HG02870 (cell line): ENCODE data around the gene ATR.
"Not testable (repeated sequence)": the region's sequence is repeated elsewhere in the genome, so short reads cannot be mapped to it uniquely, and the experiment has no call there.

Experiments
- ATAC-seq: cut with Tn5 transposase; IDR thresholded peaks from one replicate; pipeline ENCODE4 v1.9.1; 2021; ENCODE audit warnings: mild to moderate bottlenecking, moderate library complexity; ENCODE audit not compliant: unreplicated experiment

Gene ATR

DNA sequence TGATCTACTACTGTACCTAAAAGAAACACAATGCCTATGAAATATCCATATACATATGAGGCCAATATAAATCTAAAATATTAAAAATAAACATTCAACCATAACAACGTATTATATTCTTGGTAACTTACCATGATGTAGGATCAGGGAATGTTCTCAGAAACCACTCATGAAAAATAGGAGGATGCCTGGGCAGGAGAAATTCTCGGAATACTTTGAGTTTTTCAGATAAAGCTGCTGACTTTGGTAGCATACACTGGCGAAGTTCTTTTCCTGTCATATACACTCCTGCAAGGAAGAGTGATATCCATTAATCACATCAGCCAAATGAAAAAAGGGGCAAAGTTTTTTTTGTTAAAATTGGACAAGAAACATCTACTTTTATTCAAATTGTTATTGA, 119.4 kb downstream of the ATR start:
- no peak for ATAC-seq

DNA sequence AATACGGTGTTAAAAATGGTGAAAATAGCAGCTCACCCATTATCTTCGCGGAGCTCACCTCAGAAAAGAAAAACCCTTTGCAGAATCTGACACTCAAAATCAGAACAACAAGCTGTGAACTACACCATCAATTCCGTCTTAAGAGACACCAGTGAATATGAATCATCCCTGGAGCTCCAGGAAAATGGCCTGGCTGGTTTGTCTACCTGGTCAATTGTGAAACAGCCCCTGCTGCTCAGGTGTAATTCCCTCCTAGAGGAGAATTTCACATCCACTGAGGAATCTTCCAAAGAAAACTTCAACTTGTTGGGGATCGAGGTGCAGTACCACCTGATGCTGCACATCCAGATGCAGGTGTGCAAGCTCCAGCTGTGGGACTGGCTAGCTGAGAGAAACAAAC, 127.7 kb downstream of the ATR start:
- no peak for ATAC-seq

DNA sequence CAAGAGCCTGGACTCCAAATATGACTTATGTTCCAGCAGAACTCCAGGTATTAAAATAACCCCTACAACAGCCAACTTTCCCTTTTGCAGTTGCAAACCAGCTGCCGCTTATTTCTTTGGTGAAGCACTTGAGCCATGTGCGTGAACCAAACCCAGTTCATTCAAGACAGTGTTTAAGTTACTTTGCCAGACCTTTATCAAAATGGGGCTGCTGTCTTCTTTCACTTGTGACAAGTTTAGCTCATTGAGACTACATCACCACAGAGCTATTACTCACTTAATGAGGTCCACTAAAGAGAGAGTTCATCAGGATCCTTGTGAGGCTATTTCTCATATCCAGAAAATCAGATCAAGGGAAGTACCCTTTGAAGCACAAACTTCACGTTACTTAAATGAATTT, 128.3 kb downstream of the ATR start:
- no peak for ATAC-seq

DNA sequence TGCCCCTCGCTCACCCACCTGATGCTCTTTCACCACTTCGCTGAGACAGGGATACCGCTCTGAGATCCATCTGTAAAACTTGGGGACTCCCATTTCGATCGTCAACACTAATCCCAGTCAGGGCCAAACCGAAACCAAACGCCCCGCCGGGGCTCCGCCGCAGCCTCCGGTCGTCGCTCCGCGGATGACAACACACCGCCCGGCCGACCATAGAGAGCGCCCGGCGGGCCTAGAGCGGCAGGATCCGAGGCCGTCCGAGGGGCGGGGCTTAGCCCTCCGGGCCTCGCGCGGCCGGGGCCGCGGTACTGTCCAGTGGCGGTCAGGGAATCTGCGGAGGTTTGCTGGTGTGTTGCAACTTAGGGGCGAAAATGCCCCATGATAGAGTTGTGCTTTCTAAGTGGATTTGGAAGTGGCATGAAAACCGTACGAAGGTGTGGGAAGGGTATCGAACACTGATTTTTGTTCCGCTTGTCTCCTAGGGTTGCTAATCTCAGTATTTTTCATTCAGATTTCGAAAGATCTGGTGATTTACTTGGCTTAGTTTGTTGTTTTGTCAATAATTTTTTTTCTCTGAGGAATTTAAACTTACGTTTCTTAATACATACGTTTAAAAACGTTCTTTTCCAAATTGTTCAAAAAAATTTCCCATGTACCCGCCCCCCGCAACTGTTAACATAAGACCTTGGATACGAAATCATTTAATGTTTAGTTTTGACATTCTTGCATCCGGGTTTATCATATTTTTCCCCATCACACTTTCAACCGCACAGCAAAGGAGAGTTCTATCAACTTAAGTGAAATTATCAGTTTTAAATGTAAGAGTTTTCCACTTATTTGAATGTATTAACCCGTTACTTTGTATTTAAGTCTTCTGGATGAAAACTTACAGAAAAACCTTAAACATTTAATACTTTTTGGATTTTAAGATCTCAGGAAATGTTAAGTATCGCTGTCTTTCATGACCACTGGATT, 130.4 kb downstream of the ATR start, which contains the start of gene XRN1:
XRN1 (minus strand) TSS at position 186 of the 972 bp plus-strand sequence; CDS start at position 93, 93 bp downstream.
- peak; percentile 80 for ATAC-seq

DNA sequence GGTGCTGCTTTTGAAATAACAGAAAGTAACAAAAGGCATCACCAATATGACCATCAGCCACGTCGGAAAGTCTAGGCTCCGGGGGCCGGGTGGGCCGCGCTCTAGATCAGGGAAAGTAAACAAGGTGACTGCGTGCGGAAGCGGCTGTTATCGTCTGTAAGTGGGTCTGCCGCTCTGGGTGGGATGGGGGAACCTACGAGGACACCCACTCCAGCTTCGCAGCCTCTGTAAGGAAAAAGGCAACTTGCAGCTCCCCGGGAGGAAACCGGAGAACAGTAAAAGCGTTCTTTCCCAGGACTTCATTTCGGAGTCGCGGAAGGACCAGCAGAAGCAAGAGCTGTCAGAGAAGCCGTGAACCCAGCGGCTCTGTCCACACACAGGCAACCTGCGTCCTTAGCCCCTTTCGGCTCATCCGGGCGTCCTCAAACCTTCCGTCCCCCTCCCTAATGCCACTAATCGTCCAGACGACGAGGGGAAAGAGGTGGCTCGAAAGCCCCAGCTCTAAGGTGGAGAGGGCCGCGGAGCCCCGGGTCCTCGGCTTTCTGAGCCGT, 131.2 kb downstream of the ATR start:
- ATAC-seq: peak; percentile 28

DNA sequence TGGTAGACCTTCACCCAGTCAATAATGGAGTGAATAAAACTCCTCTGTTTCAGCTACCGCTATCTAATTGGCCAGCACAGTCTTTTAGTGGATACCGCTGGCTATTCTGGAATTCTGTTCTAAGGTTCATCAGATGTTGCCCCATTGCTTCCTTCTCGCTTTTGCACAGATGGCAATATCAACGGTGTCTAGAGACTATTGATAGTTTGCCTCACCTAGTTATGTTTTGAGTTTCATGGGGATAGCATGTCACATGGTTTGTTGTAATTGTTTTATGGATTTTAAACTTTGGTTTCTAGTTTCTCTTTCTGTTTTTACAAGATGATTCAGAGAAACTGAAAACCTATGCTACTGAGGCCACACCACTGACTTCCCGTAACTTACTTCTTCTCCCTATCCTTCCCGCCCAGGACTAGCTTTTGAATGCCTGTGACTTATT, 132.7 kb downstream of the ATR start:
- peak; percentile 53 for ATAC-seq

DNA sequence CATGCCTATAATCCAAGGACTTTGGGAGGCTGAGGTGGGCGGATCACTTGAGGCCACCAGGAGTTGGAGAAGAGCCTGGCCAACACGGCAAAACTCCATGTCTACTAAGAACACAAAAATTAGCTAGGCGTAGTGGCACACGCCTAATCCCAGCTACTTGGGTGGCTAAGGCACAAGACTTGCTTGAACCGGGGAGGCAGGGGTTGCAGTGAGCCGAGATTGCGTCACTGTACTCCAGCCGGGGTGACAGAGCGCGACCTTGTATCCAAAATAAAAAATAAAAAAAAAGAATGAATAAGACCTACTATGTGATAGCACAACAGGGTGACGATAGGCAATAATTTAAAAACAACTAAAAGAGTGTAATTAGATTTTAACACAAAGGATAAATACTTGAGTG, 134.2 kb downstream of the ATR start:
- no peak for ATAC-seq

DNA sequence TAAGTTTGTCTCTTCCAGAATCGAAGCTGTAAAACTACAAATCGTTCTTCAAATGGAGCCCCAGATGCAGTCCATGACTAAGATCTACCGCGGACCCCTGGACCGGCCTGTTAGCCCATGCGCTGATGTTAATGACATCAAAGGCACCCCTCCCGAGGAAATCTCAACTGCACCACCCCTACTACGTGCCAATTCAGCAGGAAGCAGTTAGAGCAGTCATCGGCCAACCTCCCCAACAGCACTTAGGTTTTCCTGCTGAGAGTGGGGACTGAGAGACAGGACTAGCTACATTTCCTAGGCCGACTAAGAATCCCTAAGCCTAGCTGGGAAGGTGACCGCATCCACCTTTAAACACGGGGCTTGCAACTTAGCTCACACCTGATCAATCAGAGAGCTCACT, 135.5 kb downstream of the ATR start:
- not testable (repeated sequence) for ATAC-seq

DNA sequence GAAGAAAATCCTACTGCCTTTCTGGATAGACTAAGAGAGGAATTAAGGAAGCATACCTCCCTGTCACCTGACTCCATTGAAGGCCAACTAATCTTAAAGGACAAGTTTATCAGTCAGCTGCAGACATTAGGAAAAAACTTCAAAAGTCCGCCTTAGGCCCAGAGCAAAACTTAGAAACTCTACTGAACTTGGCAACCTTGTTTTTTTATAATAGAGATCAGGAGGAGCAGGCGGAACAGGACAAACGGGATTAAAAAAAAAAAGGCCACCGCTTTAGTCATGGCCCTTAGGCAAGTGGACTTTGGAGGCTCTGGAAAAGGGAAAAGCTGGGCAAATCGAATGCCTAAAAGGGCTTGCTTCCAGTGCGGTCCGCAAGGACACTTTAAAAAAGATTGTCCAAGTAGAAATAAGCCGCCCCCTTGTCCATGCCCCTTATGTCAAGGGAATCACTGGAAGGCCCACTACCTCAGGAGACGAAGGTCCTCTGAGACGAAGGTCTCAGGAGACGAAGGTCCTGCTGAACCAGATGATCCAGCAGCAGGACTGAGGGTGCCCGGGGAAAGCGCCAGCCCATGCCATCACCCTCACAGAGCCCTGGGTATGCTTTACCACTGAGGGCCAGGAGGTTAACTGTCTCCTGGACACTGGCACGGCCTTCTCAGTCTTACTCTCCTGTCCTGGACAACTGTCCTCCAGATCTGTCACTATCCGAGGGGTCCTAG, 138.9 kb downstream of the ATR start:
- ATAC-seq: not testable (repeated sequence)

DNA sequence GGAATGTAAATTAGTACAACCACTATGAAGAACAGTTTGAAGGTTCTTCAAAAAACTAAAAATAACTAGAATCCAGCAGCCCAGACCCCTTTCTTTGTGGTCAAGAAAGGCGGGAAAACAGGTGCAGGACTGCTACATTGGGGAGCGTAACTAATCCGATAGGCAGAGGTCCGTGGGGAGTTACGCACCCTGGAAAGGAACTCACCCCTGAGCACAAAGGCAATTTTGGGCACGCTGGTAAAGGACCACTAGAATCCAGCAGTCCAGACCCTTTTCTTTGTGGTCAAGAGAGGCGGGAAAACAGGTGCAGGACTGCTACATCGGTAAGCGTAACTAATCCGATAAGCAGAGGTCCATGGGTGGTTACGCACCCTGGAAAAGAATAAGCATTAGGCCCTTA, 140.4 kb downstream of the ATR start:
- ATAC-seq: not testable (repeated sequence)

DNA sequence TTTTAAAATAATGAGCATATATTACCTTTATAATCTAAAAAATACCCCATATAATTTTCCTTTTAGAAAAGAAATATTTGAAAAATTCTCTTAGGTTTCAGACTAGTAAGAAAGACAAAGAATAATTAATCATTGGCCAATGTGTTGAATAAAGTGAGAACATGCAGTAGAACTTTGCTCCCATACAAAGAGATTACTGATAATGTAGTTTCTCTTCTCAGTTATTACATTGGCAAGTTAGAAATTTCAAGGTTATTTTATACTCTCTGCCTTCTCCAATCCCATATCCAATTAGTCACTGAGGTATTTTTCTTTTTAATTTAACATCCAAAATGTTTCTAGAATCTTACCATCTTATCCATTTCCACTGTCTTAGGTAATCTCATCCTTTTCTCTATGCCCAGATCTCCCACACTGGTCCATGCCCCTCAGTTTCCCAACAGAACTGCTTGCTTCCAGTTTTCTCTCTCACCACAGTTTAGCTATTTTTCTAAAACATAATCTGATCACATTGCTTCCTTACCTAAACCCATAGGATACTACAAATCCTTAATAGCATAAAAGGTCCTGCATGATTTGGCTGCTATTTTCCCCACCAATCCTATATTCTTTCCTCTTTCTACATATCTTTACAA, 141.5 kb downstream of the ATR start:
- no peak for ATAC-seq

DNA sequence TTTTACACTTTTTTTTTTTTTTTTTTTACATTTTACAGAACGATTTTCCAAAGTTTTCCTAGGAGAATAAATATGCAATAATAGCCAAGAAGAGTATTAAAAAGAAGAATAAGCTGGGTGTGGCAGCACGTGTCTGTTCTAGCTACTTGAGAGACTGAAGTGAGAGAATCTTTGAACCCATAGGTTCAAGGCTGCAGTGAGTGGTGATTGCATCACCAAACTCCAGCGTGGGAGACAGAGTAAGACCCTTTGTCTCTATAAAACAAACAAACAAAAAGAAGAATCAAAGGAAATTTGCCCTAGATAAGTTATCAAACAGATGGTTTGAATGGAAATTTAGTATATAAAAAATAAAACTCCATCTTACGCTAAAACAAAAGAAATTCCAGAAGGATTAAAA, 144.0 kb downstream of the ATR start:
- ATAC-seq: no peak

DNA sequence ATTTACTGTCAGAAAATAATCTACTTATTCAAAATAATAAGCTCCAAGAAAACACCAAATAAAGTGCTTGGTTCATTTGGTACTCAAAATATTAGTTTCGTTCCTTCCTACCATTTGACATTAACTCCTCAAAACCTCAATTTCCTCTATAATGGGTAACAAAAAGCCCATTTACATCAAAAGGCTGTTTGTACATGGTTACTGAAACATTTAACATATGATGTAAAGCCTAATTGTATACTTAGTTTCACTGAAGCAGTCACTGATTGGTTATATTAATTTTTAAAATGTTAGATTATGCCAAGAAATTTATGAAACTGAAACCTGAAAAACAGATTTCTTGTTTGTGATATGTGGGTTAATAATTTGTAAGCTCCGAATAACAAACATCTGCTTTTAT, 145.4 kb downstream of the ATR start:
- no peak for ATAC-seq

DNA sequence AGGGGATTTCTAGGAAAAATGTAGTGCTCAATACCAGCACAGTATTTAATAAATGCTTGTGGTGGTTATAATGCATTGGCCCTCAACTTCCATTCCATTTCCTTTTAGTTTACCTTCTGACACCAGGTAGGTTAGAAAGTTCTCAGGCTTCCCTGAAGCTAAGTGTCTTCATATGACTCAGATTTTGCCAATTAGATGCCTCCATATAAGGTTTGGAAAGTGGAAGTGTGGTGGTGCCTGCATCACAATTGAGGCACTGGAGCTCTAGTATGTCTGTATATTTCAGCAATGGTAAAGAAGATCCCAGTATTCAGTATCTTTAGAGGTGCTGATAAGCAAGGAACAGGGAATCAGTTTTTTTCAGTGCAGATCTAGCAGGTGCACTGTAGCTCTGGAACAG, 149.0 kb downstream of the ATR start:
- no peak for ATAC-seq

DNA sequence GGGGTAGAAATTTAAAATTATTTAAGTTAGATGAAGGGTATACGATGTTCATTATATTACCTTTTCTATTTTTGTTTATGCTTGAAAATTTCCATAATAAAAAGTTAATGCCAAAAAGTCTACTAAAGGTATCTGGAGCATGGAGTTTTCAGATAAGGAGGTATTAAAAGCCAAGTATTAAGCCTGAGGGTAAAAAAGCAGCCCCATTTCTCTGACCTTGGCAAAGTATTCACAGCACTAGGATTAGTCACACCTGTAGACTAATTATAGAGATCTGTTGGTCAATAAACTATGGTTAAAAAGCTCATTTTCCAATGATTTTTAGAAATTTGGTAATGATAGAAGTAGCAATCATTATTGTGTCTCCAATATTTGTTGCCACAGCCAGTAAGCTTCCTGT, 153.8 kb downstream of the ATR start:
- ATAC-seq: no peak

DNA sequence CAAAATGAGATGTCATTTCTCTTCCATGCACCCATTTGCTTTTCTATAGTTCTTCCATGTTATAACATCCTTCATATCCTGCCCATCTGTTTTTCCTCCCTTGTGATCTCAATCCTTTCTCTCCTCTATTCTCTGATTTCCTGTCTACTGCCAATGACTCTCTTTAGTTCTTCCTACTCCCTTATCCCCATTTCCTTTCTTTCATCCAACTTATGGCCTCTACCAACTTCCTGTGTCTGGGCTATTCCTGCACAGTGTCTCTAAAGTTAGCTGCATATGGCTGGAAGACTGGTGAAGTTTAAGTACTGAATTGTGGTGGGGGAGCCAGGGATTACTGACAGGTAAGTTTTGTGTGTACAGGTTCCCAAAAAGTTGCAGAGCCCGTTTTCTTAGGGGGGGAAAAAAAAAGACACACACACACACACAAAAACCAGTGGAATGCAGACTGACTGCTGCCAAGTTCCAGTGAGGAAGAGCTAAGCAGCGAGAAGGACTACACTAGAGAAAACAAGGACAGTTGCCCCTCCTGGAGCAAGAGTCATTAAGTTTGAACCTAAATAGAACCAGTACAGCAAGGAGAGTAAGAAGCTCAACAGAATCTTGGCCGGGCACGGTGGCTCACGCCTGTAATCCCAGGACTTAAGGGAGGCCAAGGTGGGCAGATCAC, 159.5 kb downstream of the ATR start:
- no peak for ATAC-seq

DNA sequence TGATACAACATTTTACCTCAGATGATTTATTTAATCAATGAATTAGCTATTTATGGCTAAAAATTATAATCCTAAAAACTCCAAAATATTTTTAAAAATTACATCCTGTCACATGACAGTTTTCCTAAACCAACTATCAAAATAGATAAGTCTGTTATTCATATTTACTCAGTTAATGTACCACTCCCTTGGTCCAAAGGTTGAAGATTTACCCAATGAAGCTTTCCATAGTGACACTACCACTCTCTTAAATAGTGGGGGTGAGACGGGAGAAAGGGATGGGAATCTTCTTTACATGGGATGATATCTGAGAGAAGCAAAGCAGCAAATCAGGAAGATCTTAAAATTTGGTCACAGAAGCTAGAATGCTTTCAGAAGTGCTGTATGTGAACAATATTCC, 161.2 kb downstream of the ATR start:
- ATAC-seq: no peak

DNA sequence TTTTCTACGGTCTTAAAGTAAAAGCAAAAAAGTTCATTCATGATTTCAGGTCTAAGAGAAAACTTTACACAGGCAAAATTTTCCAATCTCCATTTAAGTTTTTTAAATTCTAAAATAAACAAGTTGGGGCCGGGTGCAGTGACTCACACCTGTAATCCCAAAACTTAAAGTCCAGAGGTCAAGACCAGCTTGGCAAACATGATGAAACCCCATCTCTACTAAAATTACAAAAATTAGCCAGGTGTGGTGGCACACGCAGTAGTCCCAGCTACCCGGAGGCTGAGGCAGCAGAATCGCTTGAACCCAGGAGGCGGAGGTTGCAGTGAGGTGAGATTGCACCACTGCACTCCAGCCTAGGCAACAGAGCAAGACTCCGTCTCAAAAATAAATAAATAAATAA, 178.0 kb downstream of the ATR start:
- ATAC-seq: not testable (repeated sequence)
